ENCODE data around the gene RARB.

The RARB gene

GRCh38 chr3:25445731-25446130 is 17.7 kb downstream of the RARB start:
- H3K36me3 ChIP-seq (ENCODE audit: insufficient read depth, low read length) = no peaks in the 10 kb centered on the region
- no peak overlapping the region for H3K4me3 ChIP-seq (ENCODE audit: low read depth, low read length, poor library complexity, severe bottlenecking)
- H3K27me3 ChIP-seq (ENCODE audit: insufficient read depth, low read length) = no peaks in the 10 kb centered on the region
- no peak overlapping the region for H3K27ac ChIP-seq (ENCODE audit: low read depth, low read length, poor library complexity, severe bottlenecking)
- H4K20me1 ChIP-seq (ENCODE audit: insufficient read depth, low read length) = no peaks in the 10 kb centered on the region
- H3K9me3 ChIP-seq (ENCODE audit: low read length) = no peaks in the 10 kb centered on the region
- no peaks in the 10 kb centered on the region for H3K79me2 ChIP-seq (ENCODE audit: insufficient read depth, low read length)
- TF ChIP-seq EZH2 (IDR thresholded peaks at IDR 0.05; ENCODE audit: borderline replicate concordance, low read length) = no peak
- TF ChIP-seq, protein P1, sequence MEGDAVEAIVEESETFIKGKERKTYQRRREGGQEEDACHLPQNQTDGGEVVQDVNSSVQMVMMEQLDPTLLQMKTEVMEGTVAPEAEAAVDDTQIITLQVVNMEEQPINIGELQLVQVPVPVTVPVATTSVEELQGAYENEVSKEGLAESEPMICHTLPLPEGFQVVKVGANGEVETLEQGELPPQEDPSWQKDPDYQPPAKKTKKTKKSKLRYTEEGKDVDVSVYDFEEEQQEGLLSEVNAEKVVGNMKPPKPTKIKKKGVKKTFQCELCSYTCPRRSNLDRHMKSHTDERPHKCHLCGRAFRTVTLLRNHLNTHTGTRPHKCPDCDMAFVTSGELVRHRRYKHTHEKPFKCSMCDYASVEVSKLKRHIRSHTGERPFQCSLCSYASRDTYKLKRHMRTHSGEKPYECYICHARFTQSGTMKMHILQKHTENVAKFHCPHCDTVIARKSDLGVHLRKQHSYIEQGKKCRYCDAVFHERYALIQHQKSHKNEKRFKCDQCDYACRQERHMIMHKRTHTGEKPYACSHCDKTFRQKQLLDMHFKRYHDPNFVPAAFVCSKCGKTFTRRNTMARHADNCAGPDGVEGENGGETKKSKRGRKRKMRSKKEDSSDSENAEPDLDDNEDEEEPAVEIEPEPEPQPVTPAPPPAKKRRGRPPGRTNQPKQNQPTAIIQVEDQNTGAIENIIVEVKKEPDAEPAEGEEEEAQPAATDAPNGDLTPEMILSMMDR (IDR thresholded peaks at IDR 0.05; ENCODE audit: low read length) = no peak
- no peak overlapping the region for H2AFZ ChIP-seq (ENCODE audit: low read length)
- no peaks in the 10 kb centered on the region for H3K4me1 ChIP-seq (ENCODE audit: insufficient read depth, low read length, severe bottlenecking)
- H3K4me2 ChIP-seq (ENCODE audit: low read length) = no peak overlapping the region
- no peaks in the 10 kb centered on the region for H3K9me2 ChIP-seq (ENCODE audit: low read depth, low read length)
- H3K9ac ChIP-seq (ENCODE audit: low read length) = no peak overlapping the region
- H3F3A ChIP-seq (ENCODE audit: insufficient read depth, low read length) = no peaks in the 10 kb centered on the region

DNA sequence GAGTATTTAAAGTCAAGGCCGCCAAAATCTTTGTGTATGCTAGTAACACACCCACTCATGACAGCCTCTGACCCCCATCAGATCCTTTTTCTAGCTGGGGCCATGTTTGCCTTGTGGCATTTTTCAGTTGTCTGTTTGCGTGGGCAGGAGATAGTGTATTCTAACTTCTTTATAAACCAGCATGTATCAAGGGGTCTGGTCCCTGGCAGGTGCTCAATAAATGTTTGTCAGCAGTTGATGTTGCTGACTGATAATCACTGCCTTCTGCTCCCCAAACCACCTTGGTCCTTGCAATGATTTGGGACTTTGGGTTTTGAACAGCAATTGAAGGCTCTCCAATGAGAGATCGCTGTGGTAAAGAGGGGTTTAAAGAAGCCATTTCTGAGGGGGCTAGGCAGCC is 19.2 kb downstream of the RARB start:
- no peaks in the 10 kb centered on the region for H3K4me1 ChIP-seq (ENCODE audit: insufficient read depth, low read length, severe bottlenecking)
- H2AFZ ChIP-seq (ENCODE audit: low read length) = no peak overlapping the region
- no peaks in the 10 kb centered on the region for H3K79me2 ChIP-seq (ENCODE audit: insufficient read depth, low read length)
- no peak overlapping the region for H3K4me2 ChIP-seq (ENCODE audit: low read length)
- H3K4me3 ChIP-seq (ENCODE audit: low read depth, low read length, poor library complexity, severe bottlenecking) = no peak overlapping the region
- TF ChIP-seq, protein P1 (IDR thresholded peaks at IDR 0.05; ENCODE audit: low read length) = no peak
- TF ChIP-seq EZH2 (IDR thresholded peaks at IDR 0.05; ENCODE audit: borderline replicate concordance, low read length) = no peak
- no peaks in the 10 kb centered on the region for H3F3A ChIP-seq (ENCODE audit: insufficient read depth, low read length)
- no peak overlapping the region for H3K27ac ChIP-seq (ENCODE audit: low read depth, low read length, poor library complexity, severe bottlenecking)
- H3K36me3 ChIP-seq (ENCODE audit: insufficient read depth, low read length) = no peaks in the 10 kb centered on the region
- H3K9me2 ChIP-seq (ENCODE audit: low read depth, low read length) = no peaks in the 10 kb centered on the region
- H3K9ac ChIP-seq (ENCODE audit: low read length) = no peak overlapping the region
- no peaks in the 10 kb centered on the region for H4K20me1 ChIP-seq (ENCODE audit: insufficient read depth, low read length)
- no peaks in the 10 kb centered on the region for H3K27me3 ChIP-seq (ENCODE audit: insufficient read depth, low read length)
- no peaks in the 10 kb centered on the region for H3K9me3 ChIP-seq (ENCODE audit: low read length)

DNA sequence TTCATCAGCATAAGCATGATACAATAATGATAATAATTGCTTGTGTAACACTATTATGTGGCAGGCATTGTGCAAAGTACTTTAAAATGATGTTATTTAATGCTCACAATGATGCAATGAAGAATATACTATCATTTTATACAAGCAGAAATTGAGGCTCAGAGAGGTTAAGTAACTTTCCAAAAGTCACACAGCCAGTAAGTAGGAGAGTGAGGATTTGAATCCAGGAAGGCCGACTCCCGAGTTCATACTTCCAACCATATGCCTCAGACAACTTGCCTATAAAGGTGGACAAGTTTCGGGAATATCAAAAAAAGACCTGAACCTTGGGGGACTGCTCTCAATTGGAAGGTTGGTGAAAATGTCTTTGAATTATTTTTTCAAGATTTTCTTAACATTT is 19.9 kb downstream of the RARB start:
- Histone ChIP-seq H3K27ac (ENCODE audit: low read depth, low read length, poor library complexity, severe bottlenecking) (no peak overlapping the region), H3K4me1 (ENCODE audit: insufficient read depth, low read length, severe bottlenecking) (no peaks in the 10 kb centered on the region), H3F3A (ENCODE audit: insufficient read depth, low read length) (no peaks in the 10 kb centered on the region), H2AFZ (ENCODE audit: low read length) (no peak overlapping the region), H3K9ac (ENCODE audit: low read length) (no peak overlapping the region), H3K36me3 (ENCODE audit: insufficient read depth, low read length) (no peaks in the 10 kb centered on the region), H3K9me3 (ENCODE audit: low read length) (no peaks in the 10 kb centered on the region), H4K20me1 (ENCODE audit: insufficient read depth, low read length) (no peaks in the 10 kb centered on the region), H3K79me2 (ENCODE audit: insufficient read depth, low read length) (no peaks in the 10 kb centered on the region), H3K4me2 (ENCODE audit: low read length) (no peak overlapping the region), H3K27me3 (ENCODE audit: insufficient read depth, low read length) (no peaks in the 10 kb centered on the region), H3K4me3 (ENCODE audit: low read depth, low read length, poor library complexity, severe bottlenecking) (no peak overlapping the region), H3K9me2 (ENCODE audit: low read depth, low read length) (no peaks in the 10 kb centered on the region)
- no peak for TF ChIP-seq EZH2 (IDR thresholded peaks at IDR 0.05; ENCODE audit: borderline replicate concordance, low read length)
- TF ChIP-seq, protein P1 (IDR thresholded peaks at IDR 0.05; ENCODE audit: low read length) = no peak
